Liver (tissue), 9 donors: ENCODE measurements around the gene CHIT1. TPM values are rescaled to one million over a fixed set of nuclear protein-coding genes. Genes with fewer than 3 reads are reported as not detected.

Source experiments
- DNase-seq: peaks from one replicate; pipeline ENCODE4 v3.0.0-alpha.2; 2017; ENCODE audit warnings: low spot score
- H3K27ac ChIP-seq, 2 donors: one replicate each; pipeline ENCODE4 v1.7.0; 2013; ENCODE audit warnings: inconsistent platforms in 2 of 2, low read length in 2 of 2, control low read depth in 1 of 2, low read depth in 1 of 2, mild to moderate bottlenecking in 1 of 2
- H3K27me3 ChIP-seq, 4 donors: one replicate each; pipeline versions ENCODE4 v1.6.1 to v1.7.0; 2013; ENCODE audit warnings: low read length in 3 of 4, inconsistent platforms in 1 of 4, mild to moderate bottlenecking in 1 of 4, moderate library complexity in 1 of 4; ENCODE audit not compliant: control insufficient read depth in 4 of 4, insufficient read depth in 4 of 4
- H3K36me3 ChIP-seq, 4 donors: one replicate each; pipeline versions ENCODE4 v1.6.1 to v1.7.0; 2013; ENCODE audit warnings: low read length in 3 of 4, mild to moderate bottlenecking in 3 of 4, low read depth in 1 of 4, moderate library complexity in 1 of 4; ENCODE audit not compliant: control insufficient read depth in 4 of 4, insufficient read depth in 3 of 4
- H3K4me1 ChIP-seq, 4 donors: one replicate each; pipeline versions ENCODE4 v1.6.1 to v1.7.0; 2013; ENCODE audit warnings: low read length in 3 of 4, mild to moderate bottlenecking in 3 of 4, moderate library complexity in 1 of 4; ENCODE audit not compliant: control insufficient read depth in 4 of 4, insufficient read depth in 4 of 4
- H3K4me3 ChIP-seq, 3 donors: one replicate each; pipeline versions ENCODE4 v1.6.1 to v1.7.0; 2013; ENCODE audit warnings: low read length in 3 of 3, control low read depth in 1 of 3, low read depth in 1 of 3, mild to moderate bottlenecking in 1 of 3
- H3K9ac ChIP-seq, 2 donors: one replicate each; pipeline ENCODE4 v1.7.0; 2013; ENCODE audit warnings: low read length in 2 of 2, mild to moderate bottlenecking in 2 of 2, moderate library complexity in 2 of 2, control low read depth in 1 of 2, low read depth in 1 of 2
- H3K9me3 ChIP-seq, 4 donors: one replicate each; pipeline versions ENCODE4 v1.6.1 to v1.7.0; 2013; ENCODE audit warnings: low read length in 3 of 4; ENCODE audit not compliant: control insufficient read depth in 4 of 4
- EGR1 ChIP-seq, 2 donors: IDR thresholded peaks; 2 replicates each; pipeline ENCODE4 v1.6.1; 2016 to 2018; ENCODE audit warnings: antibody characterized with exemption in 2 of 2, low read depth in 2 of 2
- FOXA1 ChIP-seq: IDR thresholded peaks from 2 replicates; pipeline ENCODE4 v1.6.1; 2016; ENCODE audit warnings: antibody characterized with exemption
- FOXA2 ChIP-seq: IDR thresholded peaks from 2 replicates; pipeline ENCODE4 v1.6.1; 2016; ENCODE audit warnings: antibody characterized with exemption
- GABPA ChIP-seq, 2 donors: IDR thresholded peaks in 1 of 2; conservative IDR thresholded peaks in 1 of 2; 2 replicates each; pipeline ENCODE4 v1.6.1; 2016; ENCODE audit warnings: antibody characterized with exemption in 2 of 2, mild to moderate bottlenecking in 1 of 2, moderate library complexity in 1 of 2
- HNF4A ChIP-seq, 2 donors: conservative IDR thresholded peaks; 2 replicates each; pipeline ENCODE4 v1.6.1; 2016; ENCODE audit warnings: antibody characterized with exemption in 2 of 2, mild to moderate bottlenecking in 2 of 2
- HNF4G ChIP-seq: IDR thresholded peaks from 2 replicates; pipeline ENCODE4 v1.6.1; 2016; ENCODE audit warnings: antibody characterized with exemption
- JUND ChIP-seq, 2 donors: IDR thresholded peaks; 2 replicates each; pipeline ENCODE4 v1.6.1; 2016; ENCODE audit warnings: antibody characterized with exemption in 2 of 2
- NR2F2 ChIP-seq: IDR thresholded peaks from 2 replicates; pipeline ENCODE4 v1.6.1; 2016; ENCODE audit warnings: antibody characterized with exemption
- RAD21 ChIP-seq, 2 donors: IDR thresholded peaks; 2 replicates each; pipeline ENCODE4 v1.6.1; 2016; ENCODE audit warnings: antibody characterized with exemption in 2 of 2, mild to moderate bottlenecking in 2 of 2
- REST ChIP-seq: IDR thresholded peaks from 2 replicates; pipeline ENCODE4 v1.6.1; 2016; ENCODE audit warnings: antibody characterized with exemption, mild to moderate bottlenecking
- RXRA ChIP-seq, 2 donors: IDR thresholded peaks; 2 replicates each; pipeline ENCODE4 v1.6.1; 2017 to 2018; ENCODE audit warnings: antibody characterized with exemption in 2 of 2, mild to moderate bottlenecking in 1 of 2
- SP1 ChIP-seq: IDR thresholded peaks from 2 replicates; pipeline ENCODE4 v1.6.1; 2018; ENCODE audit warnings: antibody characterized with exemption, mild to moderate bottlenecking
- TAF1 ChIP-seq: conservative IDR thresholded peaks from 2 replicates; pipeline ENCODE4 v1.6.1; 2016; ENCODE audit warnings: antibody characterized with exemption, mild to moderate bottlenecking
- YY1 ChIP-seq: IDR thresholded peaks from 2 replicates; pipeline ENCODE4 v1.6.1; 2016; ENCODE audit warnings: antibody characterized with exemption, mild to moderate bottlenecking
- WGBS: extraction: QIAGEN DNeasy Blood & Tissue Kit; methylation state at CpG from one replicate; pipeline ENCODE4 v1.1.7; 2013; 5-methylcytosine and 5-hydroxymethylcytosine counted together
- polyA plus RNA-seq, 2 donors: library from polyadenylated mRNA; stranded (reverse) in 1 of 2; unstranded in 1 of 2; fragments of 200-250 nt in 1 of 2; fragments of >200 nt in 1 of 2; fragmentation: Nextera tagmentation in 1 of 2; extraction: Ambion mirVana in 1 of 2; gene quantifications; one replicate each; pipeline versions ENCODE4 v1.2.1 to v1.2.3, GENCODE V29; 2013 to 2015
- total RNA-seq, 2 donors: library from RNA; depleted of rRNA; stranded (reverse); fragments of >200 nt; gene quantifications; one replicate each; pipeline ENCODE4 v1.2.3, GENCODE V29; 2014
- TF ChIP-seq, protein P1 (sequence below): IDR thresholded peaks from 2 replicates; pipeline ENCODE4 v1.6.1; 2016; ENCODE audit warnings: antibody characterized with exemption
- TF ChIP-seq, protein P2 (sequence below): IDR thresholded peaks from 2 replicates; pipeline ENCODE4 v1.6.1; 2016; ENCODE audit warnings: antibody characterized with exemption
- TF ChIP-seq, protein P3 (sequence below): fragments of 150-350 bp; IDR thresholded peaks from 2 replicates; pipeline ENCODE4 v1.5.1; 2017; ENCODE audit warnings: improper control_type of control experiment, low read depth, low read length; ENCODE audit not compliant: missing input control
- TF ChIP-seq, protein P4 (sequence below): IDR thresholded peaks from 2 replicates; pipeline ENCODE4 v1.6.1; 2016; ENCODE audit warnings: antibody characterized with exemption
- donor health status: healthy.
- donor health status: healthy.
- donor health status: healthy.
- donor health status: healthy.
- donor health status: healthy.

CHIT1 gene
- total and polyA plus RNA-seq, 4 donors, result under 0.01 to 0.07 TPM; not detected in 2

GRCh38 chr1:203278885-203279406, 49.5 kb upstream of the CHIT1 start:
- 78% methylated on average over 8 of the region's 8 CpGs for WGBS
- no peak overlapping the region for H3K4me3 ChIP-seq
- H3K9me3 ChIP-seq, result no peaks in the 10 kb centered on the region
- peak overlapping the region; percentile 63 to 75 for H3K27ac ChIP-seq
- no peaks in the 10 kb centered on the region for H3K36me3 ChIP-seq
- TF ChIP-seq TAF1 (no peak), FOXA2 (no peak), EGR1 (IDR thresholded peaks at IDR 0.05; ENCODE audit: low read depth in 2 of 2) (no peak), RXRA (IDR thresholded peaks at IDR 0.05) (no peak)
- TF ChIP-seq, protein P1, sequence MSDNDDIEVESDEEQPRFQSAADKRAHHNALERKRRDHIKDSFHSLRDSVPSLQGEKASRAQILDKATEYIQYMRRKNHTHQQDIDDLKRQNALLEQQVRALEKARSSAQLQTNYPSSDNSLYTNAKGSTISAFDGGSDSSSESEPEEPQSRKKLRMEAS, result no peak
- TF ChIP-seq, protein P2, sequence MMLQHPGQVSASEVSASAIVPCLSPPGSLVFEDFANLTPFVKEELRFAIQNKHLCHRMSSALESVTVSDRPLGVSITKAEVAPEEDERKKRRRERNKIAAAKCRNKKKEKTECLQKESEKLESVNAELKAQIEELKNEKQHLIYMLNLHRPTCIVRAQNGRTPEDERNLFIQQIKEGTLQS, result no peak
- TF ChIP-seq, protein P3, sequence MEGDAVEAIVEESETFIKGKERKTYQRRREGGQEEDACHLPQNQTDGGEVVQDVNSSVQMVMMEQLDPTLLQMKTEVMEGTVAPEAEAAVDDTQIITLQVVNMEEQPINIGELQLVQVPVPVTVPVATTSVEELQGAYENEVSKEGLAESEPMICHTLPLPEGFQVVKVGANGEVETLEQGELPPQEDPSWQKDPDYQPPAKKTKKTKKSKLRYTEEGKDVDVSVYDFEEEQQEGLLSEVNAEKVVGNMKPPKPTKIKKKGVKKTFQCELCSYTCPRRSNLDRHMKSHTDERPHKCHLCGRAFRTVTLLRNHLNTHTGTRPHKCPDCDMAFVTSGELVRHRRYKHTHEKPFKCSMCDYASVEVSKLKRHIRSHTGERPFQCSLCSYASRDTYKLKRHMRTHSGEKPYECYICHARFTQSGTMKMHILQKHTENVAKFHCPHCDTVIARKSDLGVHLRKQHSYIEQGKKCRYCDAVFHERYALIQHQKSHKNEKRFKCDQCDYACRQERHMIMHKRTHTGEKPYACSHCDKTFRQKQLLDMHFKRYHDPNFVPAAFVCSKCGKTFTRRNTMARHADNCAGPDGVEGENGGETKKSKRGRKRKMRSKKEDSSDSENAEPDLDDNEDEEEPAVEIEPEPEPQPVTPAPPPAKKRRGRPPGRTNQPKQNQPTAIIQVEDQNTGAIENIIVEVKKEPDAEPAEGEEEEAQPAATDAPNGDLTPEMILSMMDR, result no peak
- peaks cover 0 to 5% (median 0%) of the 10 kb centered on the region in 4 donors for H3K4me1 ChIP-seq
- DNase-seq, result no peak
- H3K9ac ChIP-seq, result no peak overlapping the region
- no peaks in the 10 kb centered on the region for H3K27me3 ChIP-seq

DNA sequence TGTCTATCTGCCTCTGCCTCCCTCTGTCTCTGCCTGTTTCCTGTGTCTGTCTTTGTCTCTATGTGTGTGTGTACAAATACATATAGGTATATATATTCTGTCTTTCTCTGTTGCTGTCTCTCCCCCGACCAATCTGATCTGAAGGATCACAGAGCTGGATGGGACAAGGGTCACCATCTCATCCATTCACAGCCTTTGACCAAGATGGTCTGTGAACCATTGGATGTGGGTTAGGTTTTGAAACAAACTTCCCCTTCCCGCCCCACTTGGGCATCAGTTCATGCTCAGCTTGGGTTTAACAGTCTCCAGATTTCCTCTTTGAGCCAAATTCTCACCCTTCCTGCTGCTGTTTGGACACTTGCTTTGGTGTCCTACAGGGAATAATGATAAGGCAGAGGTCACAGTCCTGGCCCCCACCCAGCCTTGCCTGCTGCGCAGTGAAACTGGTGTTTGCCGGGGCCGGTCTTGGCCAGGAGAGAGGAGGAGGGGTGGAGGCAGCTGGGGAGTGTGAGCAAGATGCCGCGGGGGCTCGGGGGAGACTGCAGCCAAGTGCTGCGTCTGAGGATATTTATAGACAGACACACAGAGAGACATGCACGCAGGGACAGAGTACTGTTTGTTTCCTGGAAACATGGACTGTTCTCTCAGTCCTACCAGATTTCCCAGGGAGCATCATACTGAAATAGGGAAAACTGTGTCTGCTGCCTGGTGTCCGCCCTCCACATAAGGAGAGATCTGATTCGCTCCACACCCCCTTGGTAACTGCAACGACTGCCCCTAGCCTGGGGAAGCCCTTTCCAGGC, 48.8 kb upstream of the CHIT1 start:
- WGBS, result 18% methylated on average over 13 of the region's 13 CpGs
- no peak overlapping the region for H3K4me3 ChIP-seq
- no peak overlapping the region for H3K9ac ChIP-seq

More for the DNA sequence above, 48.8 kb upstream of the CHIT1 start:
- Histone ChIP-seq H3K27me3 (no peaks in the 10 kb centered on the region), H3K4me1 (peaks cover 0 to 9% (median 0%) of the 10 kb centered on the region in 4 donors), H3K36me3 (no peaks in the 10 kb centered on the region), H3K27ac (peak overlapping the region; percentile 63 to 75), H3K9me3 (no peaks in the 10 kb centered on the region)
- no peak for DNase-seq
- peak; percentile 23 to 30 for TF ChIP-seq RXRA (IDR thresholded peaks at IDR 0.05)
- TF ChIP-seq TAF1, result no peak
- TF ChIP-seq GABPA (IDR thresholded peaks at IDR 0.05 in 1 of 2, conservative IDR thresholded peaks at IDR 0.05 in 1 of 2), result no peak
- TF ChIP-seq EGR1 (IDR thresholded peaks at IDR 0.05; ENCODE audit: low read depth in 2 of 2), result no peak
- TF ChIP-seq RAD21 (IDR thresholded peaks at IDR 0.05), result peak; percentile 4 to 22
- TF ChIP-seq SP1, result peak; percentile 74
- TF ChIP-seq, protein P4, sequence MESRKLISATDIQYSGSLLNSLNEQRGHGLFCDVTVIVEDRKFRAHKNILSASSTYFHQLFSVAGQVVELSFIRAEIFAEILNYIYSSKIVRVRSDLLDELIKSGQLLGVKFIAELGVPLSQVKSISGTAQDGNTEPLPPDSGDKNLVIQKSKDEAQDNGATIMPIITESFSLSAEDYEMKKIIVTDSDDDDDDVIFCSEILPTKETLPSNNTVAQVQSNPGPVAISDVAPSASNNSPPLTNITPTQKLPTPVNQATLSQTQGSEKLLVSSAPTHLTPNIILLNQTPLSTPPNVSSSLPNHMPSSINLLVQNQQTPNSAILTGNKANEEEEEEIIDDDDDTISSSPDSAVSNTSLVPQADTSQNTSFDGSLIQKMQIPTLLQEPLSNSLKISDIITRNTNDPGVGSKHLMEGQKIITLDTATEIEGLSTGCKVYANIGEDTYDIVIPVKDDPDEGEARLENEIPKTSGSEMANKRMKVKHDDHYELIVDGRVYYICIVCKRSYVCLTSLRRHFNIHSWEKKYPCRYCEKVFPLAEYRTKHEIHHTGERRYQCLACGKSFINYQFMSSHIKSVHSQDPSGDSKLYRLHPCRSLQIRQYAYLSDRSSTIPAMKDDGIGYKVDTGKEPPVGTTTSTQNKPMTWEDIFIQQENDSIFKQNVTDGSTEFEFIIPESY, result no peak
- TF ChIP-seq, protein P3, result no peak
- TF ChIP-seq, protein P1, result no peak
- TF ChIP-seq YY1, result no peak
- TF ChIP-seq, protein P2, result no peak
- no peak for TF ChIP-seq FOXA2
- TF ChIP-seq HNF4A (conservative IDR thresholded peaks at IDR 0.05), result no peak
- TF ChIP-seq JUND (IDR thresholded peaks at IDR 0.05), result no peak
- no peak for TF ChIP-seq REST
- TF ChIP-seq NR2F2, result peak; percentile 87
- TF ChIP-seq FOXA1, result no peak
- no peak for TF ChIP-seq HNF4G
